ENCODE measurements around the gene IL19.

Gene IL19

GRCh38 chr1:206864939-206865671, 94.5 kb downstream of the IL19 start, which contains the start of gene IL20:
IL20 (plus strand) TSS chr1:206865623; CDS start chr1:206865853, 230 bp downstream.
- peak; percentile 63 for DNase-seq

GRCh38 chr1:206866062-206866461, 95.5 kb downstream of the IL19 start:
- DNase-seq = peak; percentile 80

- no peak for DNase-seq
Measured at GRCh38 chr1:206867239-206867638, 96.7 kb downstream of the IL19 start.

GRCh38 chr1:206867716-206868115, 97.1 kb downstream of the IL19 start:
- DNase-seq = no peak

GRCh38 chr1:206868264-206868663, 97.7 kb downstream of the IL19 start:
- DNase-seq = no peak

- DNase-seq = no peak
Measured at GRCh38 chr1:206872139-206872538, 101.6 kb downstream of the IL19 start.

GRCh38 chr1:206873603-206874188, 103.1 kb downstream of the IL19 start:
- no peak for DNase-seq

- DNase-seq = no peak
Measured at GRCh38 chr1:206875752-206876377, 105.3 kb downstream of the IL19 start.

GRCh38 chr1:206878456-206878855, 107.9 kb downstream of the IL19 start:
- no peak for DNase-seq

- no peak for DNase-seq
Measured at GRCh38 chr1:206880314-206880713, 109.7 kb downstream of the IL19 start.

- DNase-seq = no peak
Measured at GRCh38 chr1:206882555-206882954, 112.0 kb downstream of the IL19 start.

- no peak for DNase-seq
Measured at GRCh38 chr1:206883160-206883559, 112.6 kb downstream of the IL19 start.

GRCh38 chr1:206883876-206884275, 113.3 kb downstream of the IL19 start:
- DNase-seq = no peak

- no peak for DNase-seq
Measured at GRCh38 chr1:206885341-206886060, 114.9 kb downstream of the IL19 start.

GRCh38 chr1:206886831-206887230, 116.3 kb downstream of the IL19 start:
- no peak for DNase-seq

- no peak for DNase-seq
Measured at GRCh38 chr1:206887701-206888100, 117.1 kb downstream of the IL19 start.

GRCh38 chr1:206890125-206891060, 119.8 kb downstream of the IL19 start:
- DNase-seq = no peak

GRCh38 chr1:206891412-206891811, 120.8 kb downstream of the IL19 start:
- no peak for DNase-seq
